GM06990 (cell line): ENCODE measurements around the gene NMRAL1.

ENCODE experiments used
- DNase-seq: peaks from one replicate; pipeline ENCODE4 v3.0.0-alpha.2; 2011; ENCODE audit not compliant: insufficient read length; ENCODE audit errors: extremely low read depth
- H3K27me3 ChIP-seq: replicated peaks from 2 replicates; pipeline ENCODE4 v1.6.0; 2011; ENCODE audit warnings: low read length; ENCODE audit not compliant: control insufficient read depth, insufficient read depth
- H3K36me3 ChIP-seq: 2 replicates; pipeline ENCODE4 v1.5.1; 2011; ENCODE audit warnings: low read length; ENCODE audit not compliant: control insufficient read depth, insufficient read depth
- H3K4me3 ChIP-seq: replicated peaks from 2 replicates; pipeline ENCODE4 v1.5.1; 2011; ENCODE audit warnings: low read depth, mild to moderate bottlenecking, control low read depth, low read length
- TF ChIP-seq, protein P1 (sequence below): IDR thresholded peaks from 2 replicates; pipeline ENCODE4 v1.5.1; 2011; ENCODE audit warnings: low read length, control low read depth, mild to moderate bottlenecking, inconsistent platforms; ENCODE audit not compliant: insufficient read depth, poor library complexity, severe bottlenecking

Gene NMRAL1

DNA sequence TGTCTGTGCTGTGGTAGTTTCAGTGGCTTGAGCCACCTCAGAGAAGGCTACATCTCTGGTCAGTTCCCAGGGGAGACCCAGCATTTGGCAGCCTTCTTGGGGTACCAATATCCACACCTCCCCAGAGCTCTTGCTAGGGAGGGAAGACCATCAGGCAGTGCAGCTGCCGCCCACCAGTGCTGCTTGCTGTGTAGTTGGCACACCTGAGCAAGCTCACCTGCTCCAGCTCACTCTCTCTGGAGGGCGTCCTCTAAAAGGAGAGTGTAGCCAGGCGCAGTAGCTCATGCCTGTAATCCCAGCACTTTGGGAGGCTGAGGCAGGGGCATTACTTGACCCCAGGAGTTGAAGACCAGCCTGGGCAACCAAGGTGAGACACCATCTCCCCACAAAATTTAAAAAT lies 34.4 kb upstream of the NMRAL1 start:
- no peak for DNase-seq
- H3K4me3 ChIP-seq: no peak overlapping the region
- H3K36me3 ChIP-seq: peaks cover 41% of the 10 kb centered on the region
- H3K27me3 ChIP-seq: no peaks in the 10 kb centered on the region
- TF ChIP-seq, protein P1, sequence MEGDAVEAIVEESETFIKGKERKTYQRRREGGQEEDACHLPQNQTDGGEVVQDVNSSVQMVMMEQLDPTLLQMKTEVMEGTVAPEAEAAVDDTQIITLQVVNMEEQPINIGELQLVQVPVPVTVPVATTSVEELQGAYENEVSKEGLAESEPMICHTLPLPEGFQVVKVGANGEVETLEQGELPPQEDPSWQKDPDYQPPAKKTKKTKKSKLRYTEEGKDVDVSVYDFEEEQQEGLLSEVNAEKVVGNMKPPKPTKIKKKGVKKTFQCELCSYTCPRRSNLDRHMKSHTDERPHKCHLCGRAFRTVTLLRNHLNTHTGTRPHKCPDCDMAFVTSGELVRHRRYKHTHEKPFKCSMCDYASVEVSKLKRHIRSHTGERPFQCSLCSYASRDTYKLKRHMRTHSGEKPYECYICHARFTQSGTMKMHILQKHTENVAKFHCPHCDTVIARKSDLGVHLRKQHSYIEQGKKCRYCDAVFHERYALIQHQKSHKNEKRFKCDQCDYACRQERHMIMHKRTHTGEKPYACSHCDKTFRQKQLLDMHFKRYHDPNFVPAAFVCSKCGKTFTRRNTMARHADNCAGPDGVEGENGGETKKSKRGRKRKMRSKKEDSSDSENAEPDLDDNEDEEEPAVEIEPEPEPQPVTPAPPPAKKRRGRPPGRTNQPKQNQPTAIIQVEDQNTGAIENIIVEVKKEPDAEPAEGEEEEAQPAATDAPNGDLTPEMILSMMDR: no peak

DNA sequence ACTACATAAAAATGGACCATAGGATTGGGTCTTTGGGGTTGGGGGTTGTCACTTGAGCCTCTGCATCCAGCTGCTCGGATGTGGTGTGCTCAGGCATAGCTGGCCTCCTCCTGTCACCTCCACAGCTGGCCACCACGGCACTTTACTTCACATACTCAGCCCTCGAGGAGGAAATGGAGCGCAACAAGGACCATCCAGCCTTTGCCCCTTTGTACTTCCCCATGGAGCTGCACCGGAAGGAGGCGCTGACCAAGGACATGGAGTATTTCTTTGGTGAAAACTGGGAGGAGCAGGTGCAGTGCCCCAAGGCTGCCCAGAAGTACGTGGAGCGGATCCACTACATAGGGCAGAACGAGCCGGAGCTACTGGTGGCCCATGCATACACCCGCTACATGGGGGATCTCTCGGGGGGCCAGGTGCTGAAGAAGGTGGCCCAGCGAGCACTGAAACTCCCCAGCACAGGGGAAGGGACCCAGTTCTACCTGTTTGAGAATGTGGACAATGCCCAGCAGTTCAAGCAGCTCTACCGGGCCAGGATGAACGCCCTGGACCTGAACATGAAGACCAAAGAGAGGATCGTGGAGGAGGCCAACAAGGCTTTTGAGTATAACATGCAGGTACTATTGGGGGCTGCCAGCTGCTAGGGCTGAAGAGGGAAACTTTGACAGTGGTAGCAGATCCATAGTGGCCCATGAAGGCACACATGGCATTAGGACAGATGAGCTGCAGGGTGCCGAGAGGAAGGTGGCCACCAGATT lies 33.3 kb upstream of the NMRAL1 start:
- H3K4me3 ChIP-seq: no peak overlapping the region
- TF ChIP-seq, protein P1: no peak
- no peaks in the 10 kb centered on the region for H3K27me3 ChIP-seq
- DNase-seq: no peak
- H3K36me3 ChIP-seq: peaks cover 41% of the 10 kb centered on the region

DNA sequence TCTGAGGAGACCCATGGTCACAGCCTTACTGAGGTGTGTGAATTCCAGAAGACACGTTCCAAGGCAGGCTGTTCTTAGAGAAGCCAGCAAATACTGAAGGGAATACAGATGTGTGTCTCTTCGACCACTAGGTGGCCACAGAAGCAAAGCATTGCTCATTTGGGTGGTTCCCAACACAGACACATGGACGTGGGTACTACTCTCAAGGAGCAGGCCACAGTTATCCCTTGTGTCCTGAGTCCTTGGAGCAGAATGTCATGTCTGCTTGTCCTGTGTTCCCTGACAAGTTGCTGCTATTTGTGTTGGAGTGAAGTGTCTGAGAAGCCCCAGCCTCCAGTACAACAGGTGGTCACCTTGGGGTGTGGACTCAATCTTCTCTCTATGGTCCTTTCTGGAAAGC lies 32.0 kb upstream of the NMRAL1 start:
- Histone ChIP-seq H3K36me3 (peaks cover 31% of the 10 kb centered on the region), H3K27me3 (no peaks in the 10 kb centered on the region), H3K4me3 (no peak overlapping the region)
- TF ChIP-seq, protein P1: peak; percentile 77
- DNase-seq: no peak

DNA sequence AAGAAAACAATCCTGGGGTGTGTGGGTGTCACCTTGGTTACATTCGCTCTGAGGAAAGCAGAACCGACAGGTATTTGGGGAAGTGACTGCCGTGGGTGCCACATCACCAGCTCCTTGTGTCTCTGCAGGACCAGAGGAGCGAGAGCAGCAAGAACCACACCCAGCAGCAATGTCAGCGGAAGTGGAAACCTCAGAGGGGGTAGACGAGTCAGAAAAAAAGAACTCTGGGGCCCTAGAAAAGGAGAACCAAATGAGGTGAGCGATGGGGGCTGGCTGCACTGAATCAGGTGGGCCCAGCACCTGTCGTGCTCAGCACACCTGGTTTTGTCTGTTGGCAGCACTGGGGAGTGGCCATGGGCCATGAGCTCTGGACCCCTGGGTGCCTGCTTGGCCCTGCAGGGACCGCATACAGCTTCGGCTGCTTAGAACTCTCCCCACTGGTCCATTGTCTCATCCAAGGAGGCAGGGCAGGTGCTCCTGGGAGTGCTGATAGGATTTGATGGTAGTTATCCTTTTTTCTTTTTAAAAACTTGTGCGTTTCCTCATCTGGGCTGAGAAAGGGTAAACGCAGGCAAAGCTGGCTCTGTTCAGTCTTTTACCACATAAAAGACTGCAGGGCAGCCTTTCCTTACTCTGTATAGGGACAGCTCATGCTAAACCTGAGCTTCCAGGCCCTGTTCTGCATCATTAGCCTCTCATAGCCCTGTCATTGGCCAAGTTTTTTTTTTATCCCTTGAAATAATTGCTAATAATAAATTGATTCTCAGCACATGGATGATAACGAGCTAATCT lies 31.1 kb upstream of the NMRAL1 start:
- Histone ChIP-seq H3K4me3 (peak overlapping the region; percentile 23; the same call in 1 of the 2 replicates), H3K36me3 (peaks cover 26% of the 10 kb centered on the region), H3K27me3 (no peaks in the 10 kb centered on the region)
- DNase-seq: peak; percentile 76
- TF ChIP-seq, protein P1: no peak

GRCh38 chr16:4501071-4501478 lies 26.6 kb upstream of the NMRAL1 start:
- H3K4me3 ChIP-seq: no peak overlapping the region
- TF ChIP-seq, protein P1: no peak
- H3K27me3 ChIP-seq: no peaks in the 10 kb centered on the region
- H3K36me3 ChIP-seq: peaks cover 3% of the 10 kb centered on the region; the same call in 1 of the 2 replicates
- DNase-seq: no peak
